ENCODE measurements around the gene DDX51. TPM values are rescaled to one million over a fixed set of nuclear protein-coding genes. Genes with fewer than 3 reads are reported as not detected.
A peak's percentile ranks its signal among the peaks of the same experiment; 100 is the strongest.

DDX51 gene
- total RNA-seq, 6 donors from 2014 or later, result 8.7 to 23.5 (median 19.2) TPM

DNA sequence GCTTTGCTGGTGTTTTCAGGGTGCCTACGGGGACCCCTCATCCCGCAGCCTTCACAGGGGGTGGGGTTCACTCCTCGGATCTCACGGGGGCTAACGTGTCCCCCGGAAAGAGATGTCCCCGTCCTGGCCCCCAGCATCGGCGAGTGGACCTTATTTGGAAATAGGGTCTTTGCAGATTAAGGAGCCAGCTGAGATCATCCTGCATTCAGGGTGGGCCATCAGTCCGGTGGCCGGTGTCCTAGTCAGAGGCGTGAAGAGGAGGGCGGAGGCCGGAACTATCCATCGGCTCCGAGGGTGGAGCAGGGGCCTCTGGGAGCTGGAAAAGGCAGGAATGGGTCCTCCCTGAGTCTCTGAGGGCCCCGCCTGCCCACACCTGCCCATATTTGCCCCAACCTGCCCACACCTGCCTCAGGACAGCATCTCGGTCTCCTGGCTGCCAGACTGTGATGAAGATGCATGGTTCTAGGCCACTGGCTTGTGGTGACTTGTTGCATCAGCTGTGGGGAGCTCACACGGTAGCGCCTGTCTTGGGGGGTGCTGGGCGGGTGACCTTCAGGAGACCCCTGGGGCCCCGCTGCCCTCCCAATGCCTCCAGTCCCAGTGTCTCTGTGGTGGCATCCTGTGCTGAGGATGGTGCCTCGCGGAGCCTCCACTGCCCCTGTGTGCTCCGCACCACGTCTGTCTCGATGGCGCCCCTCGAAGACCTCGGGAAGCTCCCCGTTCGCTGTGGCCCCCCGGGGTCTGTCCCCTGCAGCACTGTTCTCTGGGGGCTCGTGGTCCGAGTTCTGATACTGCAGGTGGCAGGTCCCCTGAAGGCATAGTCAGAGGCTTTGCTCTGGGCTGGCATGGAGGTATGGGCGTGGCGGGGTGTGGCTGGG lies 14.8 kb upstream of the DDX51 start:
- 91 to 92% methylated on average over 12 to 37 of the region's 37 CpGs for WGBS, 2 donors
- DNase-seq, result peak in 1 of 2 donors; percentile 64
- H3K9me3 ChIP-seq, result no peaks in the 10 kb centered on the region
- TF ChIP-seq POLR2A (IDR thresholded peaks at IDR 0.05) (no peak), EP300 (IDR thresholded peaks at IDR 0.05) (no peak), POLR2AphosphoS5 (IDR thresholded peaks at IDR 0.05) (no peak)
- TF ChIP-seq, protein P1, sequence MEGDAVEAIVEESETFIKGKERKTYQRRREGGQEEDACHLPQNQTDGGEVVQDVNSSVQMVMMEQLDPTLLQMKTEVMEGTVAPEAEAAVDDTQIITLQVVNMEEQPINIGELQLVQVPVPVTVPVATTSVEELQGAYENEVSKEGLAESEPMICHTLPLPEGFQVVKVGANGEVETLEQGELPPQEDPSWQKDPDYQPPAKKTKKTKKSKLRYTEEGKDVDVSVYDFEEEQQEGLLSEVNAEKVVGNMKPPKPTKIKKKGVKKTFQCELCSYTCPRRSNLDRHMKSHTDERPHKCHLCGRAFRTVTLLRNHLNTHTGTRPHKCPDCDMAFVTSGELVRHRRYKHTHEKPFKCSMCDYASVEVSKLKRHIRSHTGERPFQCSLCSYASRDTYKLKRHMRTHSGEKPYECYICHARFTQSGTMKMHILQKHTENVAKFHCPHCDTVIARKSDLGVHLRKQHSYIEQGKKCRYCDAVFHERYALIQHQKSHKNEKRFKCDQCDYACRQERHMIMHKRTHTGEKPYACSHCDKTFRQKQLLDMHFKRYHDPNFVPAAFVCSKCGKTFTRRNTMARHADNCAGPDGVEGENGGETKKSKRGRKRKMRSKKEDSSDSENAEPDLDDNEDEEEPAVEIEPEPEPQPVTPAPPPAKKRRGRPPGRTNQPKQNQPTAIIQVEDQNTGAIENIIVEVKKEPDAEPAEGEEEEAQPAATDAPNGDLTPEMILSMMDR (IDR thresholded peaks at IDR 0.05), result no peak
- H3K4me1 ChIP-seq, result peaks cover 10 to 25% (median 18%) of the 10 kb centered on the region in 4 donors
- H3K27ac ChIP-seq, result no peak overlapping the region
- ATAC-seq (ENCODE audit: low FRiP score in 2 of 2), result no peak
- H3K27me3 ChIP-seq, result no peaks in the 10 kb centered on the region
- H3K36me3 ChIP-seq, result peaks cover 0 to 18% (median 0%) of the 10 kb centered on the region in 4 donors
- no peak overlapping the region for H3K4me3 ChIP-seq

DNA sequence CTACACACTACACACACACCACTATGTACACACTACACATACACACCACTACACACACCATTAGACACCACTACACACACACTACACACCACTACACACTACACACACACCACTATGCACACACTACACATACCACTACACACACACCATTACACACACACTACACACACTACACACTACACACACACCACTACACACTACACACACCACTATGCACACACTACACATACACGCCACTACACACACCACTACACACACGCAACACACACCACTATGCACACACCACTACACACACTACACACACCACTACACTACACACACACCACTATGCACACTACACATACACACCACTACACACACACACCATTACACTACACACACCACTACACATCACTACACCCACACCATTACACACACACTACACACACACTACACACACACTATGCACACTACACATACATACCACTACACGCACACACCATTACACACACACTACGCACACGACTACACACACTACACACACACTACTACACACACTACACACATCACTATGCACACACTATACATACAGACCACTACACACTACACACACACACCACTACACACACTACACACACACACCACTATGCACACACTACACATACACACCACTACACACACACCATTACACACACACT lies 13.8 kb upstream of the DDX51 start:
- no peaks in the 10 kb centered on the region for H3K27me3 ChIP-seq
- H3K27ac ChIP-seq, result no peak overlapping the region
- TF ChIP-seq, protein P1 (IDR thresholded peaks at IDR 0.05), result no peak
- TF ChIP-seq EP300 (IDR thresholded peaks at IDR 0.05) (no peak), POLR2AphosphoS5 (IDR thresholded peaks at IDR 0.05) (no peak), POLR2A (IDR thresholded peaks at IDR 0.05) (no peak)
- no peaks in the 10 kb centered on the region for H3K9me3 ChIP-seq
- H3K36me3 ChIP-seq, result peaks cover 0 to 18% (median 0%) of the 10 kb centered on the region in 4 donors
- no peak for DNase-seq
- no peak overlapping the region for H3K4me3 ChIP-seq
- 93 to 99% methylated on average over 5 of the region's 5 CpGs for WGBS, 2 donors
- no peak for ATAC-seq (ENCODE audit: low FRiP score in 2 of 2)
- peaks cover 7 to 23% (median 15%) of the 10 kb centered on the region in 4 donors for H3K4me1 ChIP-seq

DNA sequence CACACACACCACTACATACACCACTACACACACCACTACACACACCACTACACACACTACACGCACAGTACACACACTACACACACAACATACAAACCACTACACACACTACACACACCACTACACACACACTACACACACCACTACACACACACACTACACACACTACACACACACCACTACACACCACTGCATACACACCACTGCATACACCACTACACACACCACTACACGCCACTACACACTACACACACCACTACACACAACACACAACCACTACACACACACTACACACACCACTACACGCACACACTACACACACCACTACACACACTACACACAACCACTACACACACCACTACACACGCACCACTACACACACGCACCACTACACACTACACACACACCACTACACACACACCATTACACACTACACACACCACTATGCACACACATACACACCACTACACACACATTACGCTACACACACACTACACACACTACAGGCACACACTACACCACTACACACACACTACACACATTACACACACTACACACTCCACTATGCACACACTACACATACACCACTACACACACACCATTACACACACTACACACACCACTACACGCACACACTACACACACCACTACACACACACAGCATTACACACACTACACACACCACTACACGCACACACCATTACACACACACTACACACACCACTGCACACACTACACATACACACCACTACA lies 12.6 kb upstream of the DDX51 start:
- peaks cover 0 to 12% (median 6%) of the 10 kb centered on the region in 4 donors for H3K4me1 ChIP-seq
- H3K4me3 ChIP-seq, result no peak overlapping the region
- DNase-seq (no peak), ATAC-seq (ENCODE audit: low FRiP score in 2 of 2) (no peak)
- no peak overlapping the region for H3K27ac ChIP-seq
- no peaks in the 10 kb centered on the region for H3K27me3 ChIP-seq
- WGBS, 2 donors, result 88 to 91% methylated on average over 8 of the region's 8 CpGs
- no peaks in the 10 kb centered on the region for H3K9me3 ChIP-seq
- H3K36me3 ChIP-seq, result peaks cover 2 to 26% (median 7%) of the 10 kb centered on the region in 4 donors
- no peak for TF ChIP-seq POLR2AphosphoS5 (IDR thresholded peaks at IDR 0.05)
- TF ChIP-seq EP300 (IDR thresholded peaks at IDR 0.05), result no peak
- no peak for TF ChIP-seq POLR2A (IDR thresholded peaks at IDR 0.05)
- TF ChIP-seq, protein P1 (IDR thresholded peaks at IDR 0.05), result no peak

DNA sequence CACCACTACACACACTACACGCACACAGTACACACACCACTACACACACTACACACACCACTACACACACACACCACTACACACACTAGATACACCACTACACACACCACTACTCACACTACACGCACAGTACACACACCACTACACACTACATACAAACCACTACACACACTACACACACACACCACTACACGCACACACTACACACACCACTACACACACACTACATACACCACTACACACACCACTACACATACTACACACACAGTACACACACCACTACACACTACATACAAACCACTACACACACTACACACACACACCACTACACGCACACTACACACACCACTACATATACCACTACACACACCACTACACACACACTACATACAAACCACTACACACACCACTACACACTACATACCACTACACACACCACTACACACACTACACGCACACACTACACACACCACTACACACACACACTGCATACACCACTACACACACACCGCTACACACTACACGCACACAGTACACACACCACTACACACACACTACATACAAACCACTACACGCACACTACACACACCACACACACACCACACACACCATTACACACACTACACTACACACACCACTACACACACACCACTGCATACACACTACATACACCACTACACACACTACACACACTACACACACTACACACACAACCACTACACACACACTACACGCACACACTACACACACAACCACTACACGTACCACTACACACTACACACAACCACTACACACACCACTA lies 11.9 kb upstream of the DDX51 start:
- H3K4me3 ChIP-seq, result no peak overlapping the region
- no peak for DNase-seq
- 92 to 93% methylated on average over 10 of the region's 10 CpGs for WGBS, 2 donors
- ATAC-seq (ENCODE audit: low FRiP score in 2 of 2), result no peak
- no peak overlapping the region for H3K27ac ChIP-seq
- H3K4me1 ChIP-seq, result peaks cover 0 to 12% (median 6%) of the 10 kb centered on the region in 4 donors
- TF ChIP-seq POLR2AphosphoS5 (IDR thresholded peaks at IDR 0.05) (no peak), POLR2A (IDR thresholded peaks at IDR 0.05) (no peak)
- TF ChIP-seq, protein P1 (IDR thresholded peaks at IDR 0.05), result no peak
- H3K36me3 ChIP-seq, result peaks cover 2 to 33% (median 13%) of the 10 kb centered on the region in 4 donors
- no peaks in the 10 kb centered on the region for H3K9me3 ChIP-seq
- no peaks in the 10 kb centered on the region for H3K27me3 ChIP-seq

All from upper lobe of left lung (tissue), 6 donors.